OCI-LY7 (cell line): ENCODE measurements around the gene ANKRD11. TPM values are rescaled to one million over a fixed set of nuclear protein-coding genes. Genes with fewer than 3 reads are reported as not detected.

ENCODE experiments used
- BruUV-seq: library from RNA; stranded (reverse); fragments of 400-500 nt; replicated peaks from 2 replicates; lab custom pipeline; 2021; lab: Mats Ljungman, UMichigan
- CTCF ChIA-PET: fragments of 300-600 bp; sonication (Branson Sonifier 250); formaldehyde crosslinking; loops from one replicate; lab custom pipeline; 2022; ENCODE audit warnings: antibody characterized with exemption; ENCODE audit not compliant: unreplicated experiment; lab: Charles Lee
- POLR2A ChIA-PET: fragments of 300-600 bp; sonication (Branson Sonifier 250); formaldehyde crosslinking; loops from one replicate; lab custom pipeline; 2022; ENCODE audit warnings: antibody characterized with exemption; lab: Charles Lee
- DNase-seq: peaks from one replicate; pipeline ENCODE4 v3.0.0-alpha.2; 2015; ENCODE audit warnings: low spot score
- H2AFZ ChIP-seq: fragments of 200-600 bp; sonication (generic), shearing (Covaris generic); 2 replicates; pipeline ENCODE4 v1.6.1; 2014; ENCODE audit warnings: mild to moderate bottlenecking, antibody characterized with exemption, low read length, moderate library complexity
- H3K27ac ChIP-seq: fragments of 200-600 bp; sonication (generic); 2 replicates; pipeline ENCODE4 v1.5.1; 2014; ENCODE audit warnings: mixed run types, low read depth, mild to moderate bottlenecking, moderate library complexity, low read length, inconsistent platforms; ENCODE audit not compliant: poor library complexity, severe bottlenecking
- H3K36me3 ChIP-seq: fragments of 200-600 bp; sonication (generic); 2 replicates; pipeline ENCODE4 v1.6.1; 2014; ENCODE audit warnings: mild to moderate bottlenecking, antibody characterized with exemption, low read length, moderate library complexity, mixed read lengths; ENCODE audit not compliant: insufficient read depth
- H3K4me1 ChIP-seq: fragments of 200-600 bp; sonication (generic); 2 replicates; pipeline ENCODE4 v1.5.1; 2014; ENCODE audit warnings: mild to moderate bottlenecking, low read length; ENCODE audit not compliant: insufficient read depth, poor library complexity, severe bottlenecking
- H3K4me2 ChIP-seq: fragments of 200-600 bp; sonication (generic); 2 replicates; pipeline ENCODE4 v1.6.1; 2014; ENCODE audit warnings: mild to moderate bottlenecking, low read length
- H3K4me3 ChIP-seq: fragments of 200-600 bp; sonication (generic); 2 replicates; pipeline ENCODE4 v1.5.1; 2014; ENCODE audit warnings: mild to moderate bottlenecking, low read depth, low read length; ENCODE audit not compliant: poor library complexity, severe bottlenecking
- H3K79me2 ChIP-seq: fragments of 200-600 bp; sonication (generic); 2 replicates; pipeline ENCODE4 v1.6.1; 2016; ENCODE audit warnings: low read depth, mild to moderate bottlenecking, low read length, moderate library complexity, mixed read lengths; ENCODE audit not compliant: insufficient read depth
- H3K9me2 ChIP-seq: fragments of 200-600 bp; sonication (generic); 2 replicates; pipeline ENCODE4 v1.6.1; 2016; ENCODE audit warnings: mild to moderate bottlenecking, low read length, mixed read lengths; ENCODE audit not compliant: insufficient read depth
- H3K9me3 ChIP-seq: fragments of 200-600 bp; sonication (generic); 2 replicates; pipeline ENCODE4 v1.6.1; 2014; ENCODE audit warnings: mild to moderate bottlenecking, mixed run types, low read length, mixed read lengths
- H4K20me1 ChIP-seq: fragments of 200-600 bp; sonication (generic); 2 replicates; pipeline ENCODE4 v1.6.1; 2014; ENCODE audit warnings: mild to moderate bottlenecking, antibody characterized with exemption, low read length, moderate library complexity, mixed read lengths; ENCODE audit not compliant: insufficient read depth
- EZH2phosphoT487 ChIP-seq: fragments of 200-600 bp; sonication (generic); IDR thresholded peaks from 2 replicates; pipeline ENCODE4 v1.6.1; 2018; ENCODE audit warnings: low read depth, borderline replicate concordance, mild to moderate bottlenecking, mixed run types, antibody characterized with exemption, low read length, moderate library complexity, mixed read lengths
- intact Hi-C: fragments of 100-400 bp; cut with micrococcal nuclease; formaldehyde crosslinking; loops from one replicate; pipeline ENCODE4 v1.10.0; 2022; ENCODE audit not compliant: unreplicated experiment
- total RNA-seq, 2 experiments: library from RNA; depleted of rRNA in 1 of 2; stranded (reverse); fragments of >200 nt in 1 of 2; shearing (Covaris generic) in 1 of 2; gene quantifications; 2 replicates each; pipeline ENCODE4 v1.2.3, GENCODE V29; 2014 to 2022
- TF ChIP-seq, protein P1 (sequence below): fragments of 200-600 bp; sonication (generic); conservative IDR thresholded peaks from 2 replicates; pipeline ENCODE4 v1.5.1; 2014; ENCODE audit warnings: mild to moderate bottlenecking, antibody characterized with exemption, low read length, moderate library complexity, mixed read lengths

Gene ANKRD11
- total RNA-seq, 2 experiments from 2014 or later, result 89.1 to 251 TPM

DNA sequence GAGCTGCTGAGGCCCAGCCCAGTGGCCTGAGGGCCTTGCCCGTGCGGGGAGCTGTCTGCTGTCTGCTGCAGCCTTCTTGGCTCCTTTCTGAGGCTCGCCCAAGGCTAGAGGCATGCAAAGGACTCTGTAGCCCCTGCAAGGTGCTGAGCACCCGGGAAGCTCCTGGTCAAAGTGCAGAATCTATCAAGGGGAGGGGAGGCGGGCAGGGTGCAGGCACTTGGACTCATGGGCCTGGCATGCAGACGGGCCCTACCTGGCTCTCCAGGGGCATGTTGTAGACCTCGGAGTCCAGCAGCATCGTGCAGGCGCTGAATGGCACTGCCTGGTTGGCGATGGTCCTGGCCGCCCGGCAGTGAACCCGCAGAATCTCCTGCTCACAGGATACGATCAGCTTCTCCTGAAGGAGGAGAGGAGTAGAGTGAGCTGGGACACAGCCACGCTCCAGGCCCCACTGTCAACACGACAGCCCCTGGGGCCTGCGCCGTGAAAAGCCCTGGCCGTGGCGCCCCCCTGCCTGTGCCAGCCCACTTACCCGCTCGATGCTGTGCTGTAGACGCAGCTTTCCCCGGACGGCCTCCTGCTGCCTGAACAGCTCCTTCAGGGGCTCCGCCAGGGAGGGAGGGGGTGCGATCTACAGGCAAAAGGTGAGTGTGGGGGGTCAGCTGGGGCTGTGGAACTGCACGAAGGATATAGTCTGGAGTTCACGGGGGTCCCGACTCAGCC, 215.6 kb downstream of the ANKRD11 start:
- Histone ChIP-seq H3K9me3 (no peaks in the 10 kb centered on the region), H3K4me3 (no peak overlapping the region), H3K36me3 (peaks cover 84% of the 10 kb centered on the region), H3K27ac (no peak overlapping the region), H3K4me2 (no peak overlapping the region), H2AFZ (no peak overlapping the region), H3K4me1 (no peaks in the 10 kb centered on the region), H3K79me2 (no peaks in the 10 kb centered on the region), H4K20me1 (no peaks in the 10 kb centered on the region), H3K9me2 (no peaks in the 10 kb centered on the region)
- TF ChIP-seq, protein P1, sequence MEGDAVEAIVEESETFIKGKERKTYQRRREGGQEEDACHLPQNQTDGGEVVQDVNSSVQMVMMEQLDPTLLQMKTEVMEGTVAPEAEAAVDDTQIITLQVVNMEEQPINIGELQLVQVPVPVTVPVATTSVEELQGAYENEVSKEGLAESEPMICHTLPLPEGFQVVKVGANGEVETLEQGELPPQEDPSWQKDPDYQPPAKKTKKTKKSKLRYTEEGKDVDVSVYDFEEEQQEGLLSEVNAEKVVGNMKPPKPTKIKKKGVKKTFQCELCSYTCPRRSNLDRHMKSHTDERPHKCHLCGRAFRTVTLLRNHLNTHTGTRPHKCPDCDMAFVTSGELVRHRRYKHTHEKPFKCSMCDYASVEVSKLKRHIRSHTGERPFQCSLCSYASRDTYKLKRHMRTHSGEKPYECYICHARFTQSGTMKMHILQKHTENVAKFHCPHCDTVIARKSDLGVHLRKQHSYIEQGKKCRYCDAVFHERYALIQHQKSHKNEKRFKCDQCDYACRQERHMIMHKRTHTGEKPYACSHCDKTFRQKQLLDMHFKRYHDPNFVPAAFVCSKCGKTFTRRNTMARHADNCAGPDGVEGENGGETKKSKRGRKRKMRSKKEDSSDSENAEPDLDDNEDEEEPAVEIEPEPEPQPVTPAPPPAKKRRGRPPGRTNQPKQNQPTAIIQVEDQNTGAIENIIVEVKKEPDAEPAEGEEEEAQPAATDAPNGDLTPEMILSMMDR, result no peak
- TF ChIP-seq EZH2phosphoT487, result no peak
- intact Hi-C loops, result no loop called here
- POLR2A ChIA-PET, result no interaction called here
- DNase-seq, result no peak
- CTCF ChIA-PET, result interaction anchor here (1.0 kb wide), 1 partner anchor 37 kb away, joined by 3 read pairs; no protein-coding TSS in a partner anchor
- no TSS peak for BruUV-seq

DNA sequence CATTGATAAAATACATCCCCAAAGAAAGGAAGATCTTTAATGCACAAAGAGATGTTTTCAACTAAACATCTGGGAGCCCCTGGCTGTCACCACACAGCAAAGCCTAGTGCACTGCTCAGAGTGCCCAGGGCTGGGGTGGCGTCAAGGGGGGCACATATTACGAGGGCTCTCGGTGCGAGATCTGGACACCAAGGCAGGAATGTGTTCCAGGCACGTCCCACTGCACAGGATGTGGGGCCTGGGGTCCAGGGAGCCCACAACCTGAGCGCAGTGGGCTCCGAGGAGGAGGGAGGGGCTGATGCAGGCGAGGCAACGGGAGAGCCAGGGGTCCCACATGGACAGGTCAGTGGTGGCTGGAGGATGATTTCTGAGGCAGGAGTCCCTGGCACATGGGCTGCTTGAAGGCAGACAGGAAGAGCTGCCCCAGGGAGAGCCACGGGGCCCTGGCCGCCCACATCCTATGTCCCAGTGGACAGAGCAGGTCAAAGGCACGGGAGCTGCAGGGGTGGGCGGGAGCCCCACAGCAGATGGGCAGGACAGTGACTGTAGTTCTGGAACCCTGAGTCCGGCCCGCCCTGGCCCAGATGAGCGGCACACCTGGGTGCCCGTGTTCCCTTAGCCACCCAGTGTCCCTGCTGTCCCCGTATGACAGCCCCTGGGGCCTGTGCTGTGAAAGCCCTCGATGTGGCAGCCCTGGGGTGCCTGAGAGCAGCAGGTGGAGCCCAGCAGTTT, 216.5 kb downstream of the ANKRD11 start:
- CTCF ChIA-PET, result no interaction called here
- no TSS peak for BruUV-seq
- intact Hi-C loops, result no loop called here

More for the DNA sequence above, 216.5 kb downstream of the ANKRD11 start:
- Histone ChIP-seq H3K27ac (no peak overlapping the region), H3K79me2 (no peaks in the 10 kb centered on the region), H3K4me3 (no peak overlapping the region), H4K20me1 (no peaks in the 10 kb centered on the region), H3K9me2 (no peaks in the 10 kb centered on the region), H3K4me1 (no peaks in the 10 kb centered on the region), H2AFZ (no peak overlapping the region), H3K4me2 (no peak overlapping the region), H3K36me3 (peaks cover 91% of the 10 kb centered on the region), H3K9me3 (no peaks in the 10 kb centered on the region)
- no peak for TF ChIP-seq EZH2phosphoT487
- TF ChIP-seq, protein P1, result no peak
- no peak for DNase-seq
- POLR2A ChIA-PET, result no interaction called here
